ENCODE results near the gene KRTAP13-3.

The KRTAP13-3 gene, protein sequence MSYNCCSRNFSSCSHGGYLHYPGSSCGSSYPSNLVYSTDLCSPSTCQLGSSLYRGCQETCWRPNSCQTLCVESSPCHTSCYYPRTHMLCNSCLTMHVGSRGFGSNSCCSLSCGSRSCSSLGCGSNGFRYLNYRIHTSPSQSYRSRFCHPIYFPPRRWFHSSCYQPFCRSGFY

DNA sequence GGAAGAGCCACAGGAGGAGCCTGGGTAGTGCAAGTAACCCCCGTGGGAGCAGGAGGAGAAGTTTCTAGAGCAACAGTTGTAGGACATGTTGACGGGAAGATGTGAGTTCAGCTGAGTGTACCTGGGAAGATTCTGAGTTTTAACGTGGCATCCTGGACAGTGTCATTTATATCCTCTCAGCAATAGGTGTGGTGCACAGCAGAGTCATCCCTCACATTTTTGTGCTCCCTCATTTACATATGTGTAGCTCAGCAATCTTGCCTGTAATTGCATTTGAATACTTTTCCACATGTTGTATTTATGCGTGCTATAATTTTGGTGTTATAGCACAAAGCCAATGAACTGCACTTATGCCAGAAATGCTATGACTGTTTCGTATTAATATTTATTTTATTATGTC is at the start of gene KRTAP13-3:
TSS of gene KRTAP13-3 (minus strand) at position 101 of the 400 bp plus-strand sequence. CDS start at position 87, 14 bp downstream.
- no peak for DNase-seq (ENCODE audit: low read depth)
- H3K4me3 ChIP-seq (ENCODE audit: low read depth, low read length): no peak within 1 kb of the TSS
- TF ChIP-seq, protein P1, sequence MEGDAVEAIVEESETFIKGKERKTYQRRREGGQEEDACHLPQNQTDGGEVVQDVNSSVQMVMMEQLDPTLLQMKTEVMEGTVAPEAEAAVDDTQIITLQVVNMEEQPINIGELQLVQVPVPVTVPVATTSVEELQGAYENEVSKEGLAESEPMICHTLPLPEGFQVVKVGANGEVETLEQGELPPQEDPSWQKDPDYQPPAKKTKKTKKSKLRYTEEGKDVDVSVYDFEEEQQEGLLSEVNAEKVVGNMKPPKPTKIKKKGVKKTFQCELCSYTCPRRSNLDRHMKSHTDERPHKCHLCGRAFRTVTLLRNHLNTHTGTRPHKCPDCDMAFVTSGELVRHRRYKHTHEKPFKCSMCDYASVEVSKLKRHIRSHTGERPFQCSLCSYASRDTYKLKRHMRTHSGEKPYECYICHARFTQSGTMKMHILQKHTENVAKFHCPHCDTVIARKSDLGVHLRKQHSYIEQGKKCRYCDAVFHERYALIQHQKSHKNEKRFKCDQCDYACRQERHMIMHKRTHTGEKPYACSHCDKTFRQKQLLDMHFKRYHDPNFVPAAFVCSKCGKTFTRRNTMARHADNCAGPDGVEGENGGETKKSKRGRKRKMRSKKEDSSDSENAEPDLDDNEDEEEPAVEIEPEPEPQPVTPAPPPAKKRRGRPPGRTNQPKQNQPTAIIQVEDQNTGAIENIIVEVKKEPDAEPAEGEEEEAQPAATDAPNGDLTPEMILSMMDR (IDR thresholded peaks at IDR 0.05; ENCODE audit: insufficient read depth, low read depth, low read length, missing control alignments): no peak

DNA sequence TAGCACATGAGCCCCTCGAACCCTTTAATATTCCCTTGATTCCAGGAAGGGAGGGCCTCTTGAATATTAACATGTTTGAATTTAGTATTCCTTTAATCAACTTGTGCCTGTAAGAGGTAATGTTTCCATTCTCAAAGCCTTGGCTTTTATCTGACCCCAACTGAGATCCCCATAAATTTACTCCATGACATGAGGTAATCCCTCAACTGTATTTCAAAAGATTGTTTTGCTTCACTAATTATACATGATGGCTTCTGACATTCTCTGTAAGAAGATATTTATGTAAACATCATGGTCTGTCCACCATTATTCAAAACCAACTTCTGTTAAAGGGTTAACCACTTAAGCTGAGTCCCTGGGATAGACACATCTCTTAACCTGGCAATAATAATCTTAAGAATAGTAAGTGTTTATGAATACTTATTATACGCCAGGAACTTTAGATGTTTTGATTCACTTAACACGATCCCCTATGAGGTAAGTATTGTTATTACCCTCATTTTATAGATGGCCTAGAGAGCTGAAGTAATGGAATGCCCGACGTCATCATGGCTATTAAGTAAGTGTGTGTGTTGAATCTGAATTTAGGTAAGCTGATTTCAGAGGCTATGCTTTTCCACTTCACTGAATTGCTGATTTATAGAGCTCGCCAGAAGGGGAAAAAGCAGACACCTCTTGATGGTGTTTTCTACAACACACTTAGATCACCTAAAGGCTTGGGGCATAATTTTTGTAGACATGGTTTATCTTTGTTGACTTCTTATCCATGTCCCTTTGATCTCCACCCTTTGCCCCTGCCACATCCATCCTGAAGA is 43.4 kb upstream of the KRTAP13-3 start:
- TF ChIP-seq, protein P1 (IDR thresholded peaks at IDR 0.05; ENCODE audit: insufficient read depth, low read depth, low read length, missing control alignments): no peak
- no peak overlapping the region for H3K4me3 ChIP-seq (ENCODE audit: low read depth, low read length)
- no peak for DNase-seq (ENCODE audit: low read depth)

DNA sequence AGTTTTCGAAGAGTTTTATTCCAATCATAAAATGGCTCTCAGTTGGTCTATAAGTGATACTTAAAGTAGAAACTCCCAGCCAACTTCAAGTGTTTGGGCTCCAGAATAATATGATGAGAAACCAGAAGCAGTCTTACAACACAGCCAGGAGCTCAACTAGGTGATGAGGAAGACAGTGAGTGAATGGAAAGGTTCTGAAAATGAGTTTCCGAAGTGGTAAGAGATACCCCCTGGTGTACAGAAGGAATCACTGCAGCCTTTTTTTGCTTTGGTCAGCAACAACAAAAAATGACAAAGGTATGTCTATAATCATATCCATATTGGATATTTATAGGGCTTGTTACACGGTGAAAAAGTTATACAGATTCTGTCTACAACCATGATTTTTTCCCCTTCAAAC is 38.0 kb upstream of the KRTAP13-3 start:
- peak; percentile 1 for DNase-seq (ENCODE audit: low read depth)
- H3K4me3 ChIP-seq (ENCODE audit: low read depth, low read length): no peak overlapping the region
- TF ChIP-seq, protein P1 (IDR thresholded peaks at IDR 0.05; ENCODE audit: insufficient read depth, low read depth, low read length, missing control alignments): peak; percentile 43

DNA sequence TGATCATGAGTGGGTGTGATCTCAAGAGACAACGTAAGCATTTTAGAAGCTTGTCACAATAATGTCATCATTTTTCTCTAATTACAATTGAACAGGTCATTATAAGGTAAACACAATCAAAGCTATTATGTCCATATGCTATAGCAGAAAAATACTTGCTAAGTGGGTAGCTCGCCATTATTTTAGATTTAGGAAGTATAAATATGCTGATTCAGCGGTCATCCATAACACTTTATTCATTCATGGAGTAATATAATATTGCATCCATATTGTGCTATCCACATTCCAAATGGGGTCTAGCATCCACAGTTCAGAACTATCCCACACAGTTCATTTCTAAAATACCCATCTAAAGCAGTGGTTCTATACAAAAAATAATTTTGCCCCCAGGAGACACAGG is 22.8 kb upstream of the KRTAP13-3 start:
- TF ChIP-seq, protein P1 (IDR thresholded peaks at IDR 0.05; ENCODE audit: insufficient read depth, low read depth, low read length, missing control alignments): no peak
- no peak overlapping the region for H3K4me3 ChIP-seq (ENCODE audit: low read depth, low read length)
- DNase-seq (ENCODE audit: low read depth): no peak

DNA sequence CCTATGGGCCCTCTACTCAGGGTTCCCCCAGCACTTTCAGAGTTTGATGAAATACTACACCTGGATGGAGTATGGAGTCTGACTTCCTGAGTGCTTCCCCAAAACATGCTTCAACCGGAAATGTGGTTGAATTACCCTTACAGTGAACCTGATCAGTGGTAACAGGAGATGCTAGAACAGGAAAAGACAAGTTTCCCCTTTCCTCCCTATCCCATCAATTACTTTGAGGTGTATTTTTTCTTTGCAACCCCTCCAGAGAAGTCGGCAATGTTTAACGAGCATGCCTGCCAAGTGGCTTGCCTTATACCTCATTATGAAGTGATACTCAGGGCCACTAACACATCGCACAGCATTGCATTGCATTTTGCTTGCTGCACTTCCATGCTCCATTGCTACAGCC is 21.3 kb upstream of the KRTAP13-3 start:
- TF ChIP-seq, protein P1 (IDR thresholded peaks at IDR 0.05; ENCODE audit: insufficient read depth, low read depth, low read length, missing control alignments): no peak
- no peak overlapping the region for H3K4me3 ChIP-seq (ENCODE audit: low read depth, low read length)
- no peak for DNase-seq (ENCODE audit: low read depth)

DNA sequence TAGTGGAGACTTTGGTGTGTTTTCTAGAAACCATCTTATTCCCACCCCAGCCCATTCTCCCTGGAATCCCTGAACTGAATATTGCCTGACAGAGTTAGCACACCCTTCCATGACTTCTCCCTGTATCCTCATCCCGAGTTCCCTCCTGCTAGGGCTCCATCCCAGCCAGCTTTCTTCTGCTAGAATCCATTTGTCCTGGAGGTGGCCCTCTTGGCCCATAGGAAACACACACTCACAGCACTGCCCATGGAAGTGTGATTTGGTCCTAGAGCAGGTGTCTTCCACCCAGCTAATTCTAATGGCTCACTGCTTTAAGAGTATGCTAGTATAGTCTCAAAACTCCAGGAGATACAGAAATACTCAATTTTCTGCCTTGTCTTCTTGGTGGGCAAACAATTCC is 18.5 kb upstream of the KRTAP13-3 start:
- TF ChIP-seq, protein P1 (IDR thresholded peaks at IDR 0.05; ENCODE audit: insufficient read depth, low read depth, low read length, missing control alignments): no peak
- no peak for DNase-seq (ENCODE audit: low read depth)
- no peak overlapping the region for H3K4me3 ChIP-seq (ENCODE audit: low read depth, low read length)

Data from GM12865 (cell line).